RKO (cell line): ENCODE measurements around the gene EXT2.

Source experiments
- DNase-seq: peaks from one replicate; pipeline ENCODE4 v3.0.0-alpha.2; 2016; ENCODE audit warnings: low spot score

EXT2 gene

DNA sequence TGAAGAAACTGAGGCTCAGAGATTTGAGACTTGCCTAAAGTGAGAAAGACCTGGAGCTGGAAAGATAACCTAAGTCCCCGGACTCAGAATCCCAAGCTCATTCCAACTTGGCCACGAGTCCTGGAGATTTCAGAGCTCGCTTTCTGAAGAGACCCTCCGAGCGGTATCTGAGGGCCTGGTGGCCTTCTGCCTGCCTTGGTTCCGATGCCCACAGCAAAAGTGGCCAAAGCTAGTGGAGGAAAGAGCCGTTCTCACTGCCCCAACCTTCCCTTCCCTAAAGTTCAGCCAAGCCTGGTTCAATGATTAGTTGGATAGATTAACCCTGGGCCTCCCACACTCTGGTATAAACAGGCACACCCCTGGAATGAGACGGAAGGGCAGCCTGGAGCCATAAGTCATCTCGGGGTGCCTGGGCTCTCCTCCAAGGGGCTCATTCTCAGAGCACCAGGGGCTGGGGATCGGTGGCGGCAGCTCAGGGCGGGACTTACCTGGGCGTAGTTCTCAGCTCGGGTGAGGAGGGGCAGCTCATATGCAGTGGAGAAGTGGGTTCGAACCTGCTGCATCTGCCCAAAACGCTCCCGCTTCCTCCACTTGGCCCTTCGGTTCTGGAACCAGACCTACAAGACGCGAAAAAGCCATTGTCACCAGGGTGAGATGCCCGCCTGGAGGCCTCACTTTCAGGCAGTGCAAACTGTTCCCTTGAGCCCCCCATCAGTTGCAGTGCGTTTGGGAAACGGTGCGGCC, 171.7 kb downstream of the EXT2 start:
- DNase-seq, result no peak

DNA sequence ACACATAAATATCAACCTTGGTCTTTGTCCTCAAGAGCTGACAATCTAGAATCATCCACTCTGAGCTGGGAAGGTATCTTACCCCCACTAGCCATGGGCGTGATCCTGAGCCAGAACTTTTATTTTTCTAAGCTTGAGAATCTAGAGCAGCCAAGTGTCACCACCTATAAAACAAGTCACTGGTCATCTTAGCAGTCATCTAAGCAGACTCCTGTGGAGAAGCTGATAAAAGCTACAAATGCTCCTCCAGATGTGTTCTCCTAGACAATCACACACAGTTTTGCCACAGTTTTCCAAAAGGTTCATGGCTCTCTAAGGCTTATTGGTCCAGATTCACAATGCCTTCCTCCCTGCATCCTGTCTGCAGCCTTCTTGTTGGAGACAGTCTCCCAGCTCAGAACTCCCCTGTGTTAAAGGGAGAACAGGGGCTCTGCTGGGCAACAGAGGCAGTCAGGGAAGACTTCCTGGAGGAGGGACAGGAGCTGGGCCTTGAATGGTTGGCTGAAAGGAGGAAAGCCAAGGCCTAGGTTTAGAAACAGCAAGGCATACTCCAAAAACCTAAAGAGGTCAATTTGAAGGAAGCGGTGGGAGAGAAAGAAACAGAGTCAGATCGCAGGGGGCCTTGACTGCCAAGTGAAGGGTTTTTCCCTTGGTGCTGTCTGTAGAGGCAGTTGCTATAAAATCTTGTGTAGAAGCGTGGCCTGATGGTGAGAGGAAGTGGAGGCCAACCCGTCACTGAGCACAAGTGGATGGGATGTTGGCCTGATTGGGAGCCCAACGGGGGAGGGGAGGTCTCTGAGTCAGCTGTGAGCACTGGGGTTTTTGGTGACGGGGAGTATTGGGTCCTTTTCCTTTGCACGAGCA, 172.5 kb downstream of the EXT2 start:
- DNase-seq, result no peak

DNA sequence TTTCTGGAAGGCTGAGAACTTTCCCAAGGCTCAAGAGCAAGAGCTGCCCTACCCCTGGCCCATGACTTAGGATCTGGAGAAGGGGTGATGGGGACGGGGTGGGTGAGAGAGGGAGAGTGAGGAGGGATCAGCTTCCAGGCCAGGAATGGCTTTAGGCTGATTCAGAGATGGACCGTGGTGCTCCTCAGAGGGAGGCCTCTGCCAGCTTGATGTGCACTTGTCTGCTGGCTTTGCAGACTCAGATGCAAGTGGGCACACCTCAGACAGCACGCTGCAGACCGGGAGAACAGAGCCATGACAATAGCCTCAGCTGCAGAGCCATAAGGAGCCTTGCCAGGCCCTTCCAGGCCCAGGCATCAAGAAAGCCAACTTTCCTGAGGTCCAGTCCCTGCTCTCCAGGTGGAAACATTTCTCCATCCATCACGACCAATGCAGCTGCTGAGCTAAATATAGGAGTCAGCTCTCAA, 173.2 kb downstream of the EXT2 start:
- no peak for DNase-seq

DNA sequence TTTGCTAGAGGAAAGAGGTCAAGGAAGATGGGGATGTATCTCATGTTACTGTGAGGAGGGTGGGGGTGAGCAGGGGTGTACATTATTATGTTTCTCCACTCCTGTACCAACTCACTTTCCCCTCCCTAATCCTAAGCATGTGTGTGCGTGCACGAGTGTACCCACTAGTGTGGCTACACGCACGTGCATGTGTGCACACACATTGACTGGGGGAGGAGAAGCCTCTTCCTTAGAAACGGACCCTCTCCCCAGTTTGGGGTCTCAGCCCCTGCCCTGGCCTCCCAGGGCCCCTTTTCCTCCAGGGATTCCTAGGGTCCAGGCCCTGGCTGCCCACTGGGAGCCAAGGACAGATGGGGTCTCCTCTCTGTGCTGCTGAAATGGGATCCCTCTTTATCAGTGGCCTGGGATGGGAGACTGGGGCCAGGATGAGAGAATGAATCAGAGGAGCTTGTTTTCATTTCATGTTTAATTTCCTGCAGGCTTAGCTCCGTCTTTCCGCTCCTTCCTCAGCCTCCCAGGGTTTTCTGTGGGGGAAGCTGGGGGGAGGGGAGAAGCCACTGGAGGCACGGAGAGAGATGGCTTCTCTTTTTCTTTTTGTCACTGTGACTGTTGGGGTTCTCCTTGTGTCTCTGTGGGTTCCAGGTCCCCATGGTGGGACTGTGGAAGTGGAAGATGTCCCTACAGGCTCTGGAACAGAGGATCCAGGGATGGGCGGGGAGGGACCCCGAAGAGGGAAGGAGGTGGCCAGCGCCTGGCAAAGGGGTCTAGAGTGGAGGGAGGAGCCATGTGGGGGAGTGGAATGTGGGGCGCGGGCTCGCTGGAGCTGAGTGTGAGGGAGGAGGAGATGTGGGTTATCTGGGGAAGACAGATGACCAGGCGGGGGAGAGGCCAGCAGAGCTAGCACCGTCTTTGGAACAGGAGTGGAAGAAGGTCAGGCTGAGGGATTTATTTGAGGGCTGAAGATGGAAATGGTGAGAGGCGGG, 174.2 kb downstream of the EXT2 start:
- no peak for DNase-seq

DNA sequence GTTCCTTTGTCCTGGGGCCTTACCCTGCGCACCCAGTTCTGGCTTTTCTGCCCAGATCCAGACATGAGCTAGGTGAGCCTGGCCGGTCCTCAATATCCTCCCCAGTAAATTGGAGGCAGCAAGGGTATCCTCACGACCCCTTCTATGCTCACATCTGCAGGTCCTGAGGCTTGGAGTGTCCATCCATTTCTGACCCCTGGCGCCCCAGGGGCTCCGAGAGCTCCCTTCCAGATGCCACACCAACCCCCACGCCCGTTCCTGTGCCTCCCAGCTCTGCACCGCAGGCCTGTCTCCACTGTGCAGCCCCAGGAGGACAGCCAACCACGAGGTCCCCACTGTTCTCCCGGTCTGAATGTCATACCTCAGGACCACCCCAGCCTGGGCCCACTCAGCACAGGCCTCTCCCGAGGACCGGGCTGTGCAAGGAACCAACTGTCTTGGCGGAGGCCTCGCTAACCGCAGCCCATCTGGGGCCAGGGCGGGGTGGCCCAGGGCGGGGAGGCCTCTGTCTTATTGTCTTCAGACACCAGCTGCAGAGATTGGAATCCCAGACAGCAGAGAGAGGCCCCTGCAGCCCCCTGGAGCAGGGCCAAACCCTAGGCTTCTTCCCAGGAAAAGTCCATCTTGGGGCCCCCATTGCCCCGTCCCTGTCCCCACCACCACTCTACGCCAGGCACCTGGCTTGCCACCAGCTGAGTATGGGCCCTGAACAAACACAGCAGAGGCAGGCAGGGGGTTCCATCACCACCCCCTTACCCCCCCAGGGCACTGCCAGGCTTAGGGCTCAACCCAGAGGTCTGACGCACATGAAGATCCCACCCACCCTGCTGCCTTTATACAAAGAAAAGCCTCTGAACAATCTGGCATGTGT, 175.2 kb downstream of the EXT2 start:
- DNase-seq, result no peak

DNA sequence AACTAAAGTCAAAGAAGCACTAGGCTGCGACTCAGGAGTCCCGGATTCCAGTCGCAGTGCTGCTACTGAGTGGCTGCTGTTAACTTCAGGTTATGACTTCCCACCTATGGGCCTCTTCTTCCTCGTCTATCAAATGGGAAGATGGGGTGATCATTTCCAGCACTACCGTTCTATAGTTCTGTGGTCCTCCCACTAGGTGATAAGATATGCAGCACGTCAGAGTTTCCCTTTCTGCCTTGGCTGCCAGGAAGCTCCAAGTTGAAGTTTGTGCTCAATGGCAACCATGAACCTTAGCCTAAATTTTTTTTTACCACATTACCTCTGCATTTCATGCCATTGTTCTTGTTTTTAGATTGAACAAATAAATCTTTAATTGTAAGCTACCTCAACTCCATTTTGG, 175.8 kb downstream of the EXT2 start:
- DNase-seq, result no peak

DNA sequence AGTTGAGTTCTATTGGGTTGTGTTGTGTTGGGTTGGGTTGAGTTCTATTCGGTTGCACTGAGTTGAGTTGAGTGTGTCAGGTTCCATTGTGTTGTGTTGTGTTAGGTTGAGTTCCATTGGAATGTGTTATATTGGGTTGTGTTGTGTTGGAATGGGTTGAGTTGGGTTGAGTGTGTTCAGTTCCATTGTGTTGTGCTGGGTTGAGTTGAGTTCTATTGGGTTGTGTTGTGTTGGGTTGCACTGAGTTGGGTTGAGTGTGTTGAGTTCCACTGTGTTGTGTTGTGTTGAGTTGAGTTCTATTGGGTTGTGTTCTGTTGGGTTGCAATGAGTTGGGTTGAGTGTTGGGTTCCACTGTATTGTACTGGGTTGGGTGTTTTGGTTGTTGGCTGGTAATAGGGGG, 178.9 kb downstream of the EXT2 start:
- DNase-seq, result no peak

DNA sequence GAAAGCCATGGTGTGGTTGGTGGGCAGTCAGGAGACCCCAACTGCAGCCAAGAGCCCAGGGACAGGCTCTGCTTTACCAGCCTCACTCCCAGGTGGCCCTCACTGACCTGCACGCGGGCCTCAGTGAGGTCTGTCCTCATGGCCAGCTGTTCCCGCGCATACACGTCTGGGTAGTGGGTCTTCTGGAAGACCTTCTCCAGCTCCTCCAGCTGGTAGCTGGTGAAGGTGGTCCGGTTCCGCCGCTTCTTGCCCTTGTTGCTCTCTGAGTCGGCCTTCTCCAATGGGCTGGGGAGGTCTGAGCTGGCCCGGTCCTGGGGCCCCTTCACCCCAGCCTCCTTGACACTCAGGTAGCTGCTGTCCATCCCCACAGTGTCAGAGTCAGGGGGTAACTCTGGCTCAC, 179.8 kb downstream of the EXT2 start:
- DNase-seq, result no peak

DNA sequence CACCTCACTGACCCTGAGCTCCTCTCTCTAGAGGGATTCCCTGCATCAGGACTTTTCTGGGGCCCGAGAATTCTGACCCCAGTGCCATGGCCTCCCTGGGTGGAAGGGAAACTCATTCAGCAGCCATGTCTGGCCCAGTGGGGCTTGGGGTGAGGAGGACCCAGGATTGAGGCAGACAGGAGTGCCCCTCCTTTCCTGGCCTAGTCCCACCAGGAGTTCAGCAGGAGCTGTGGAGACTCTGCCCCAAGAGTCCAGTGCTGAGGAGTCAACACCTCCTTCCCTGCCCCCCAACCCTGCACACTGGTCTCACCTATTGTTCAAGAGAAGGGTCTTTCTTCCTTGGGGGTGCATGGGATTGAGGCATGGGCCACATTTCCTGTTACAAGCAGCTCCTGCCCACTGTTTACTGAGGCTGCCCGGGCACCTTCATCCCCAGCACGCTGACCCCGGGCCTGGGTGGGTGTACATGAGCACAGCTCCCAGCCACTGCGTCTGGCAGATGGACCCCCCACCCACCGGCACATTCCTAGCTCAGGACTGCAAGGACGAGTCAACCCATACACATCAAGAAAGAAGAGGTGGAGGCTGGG, 180.6 kb downstream of the EXT2 start:
- DNase-seq, result no peak

DNA sequence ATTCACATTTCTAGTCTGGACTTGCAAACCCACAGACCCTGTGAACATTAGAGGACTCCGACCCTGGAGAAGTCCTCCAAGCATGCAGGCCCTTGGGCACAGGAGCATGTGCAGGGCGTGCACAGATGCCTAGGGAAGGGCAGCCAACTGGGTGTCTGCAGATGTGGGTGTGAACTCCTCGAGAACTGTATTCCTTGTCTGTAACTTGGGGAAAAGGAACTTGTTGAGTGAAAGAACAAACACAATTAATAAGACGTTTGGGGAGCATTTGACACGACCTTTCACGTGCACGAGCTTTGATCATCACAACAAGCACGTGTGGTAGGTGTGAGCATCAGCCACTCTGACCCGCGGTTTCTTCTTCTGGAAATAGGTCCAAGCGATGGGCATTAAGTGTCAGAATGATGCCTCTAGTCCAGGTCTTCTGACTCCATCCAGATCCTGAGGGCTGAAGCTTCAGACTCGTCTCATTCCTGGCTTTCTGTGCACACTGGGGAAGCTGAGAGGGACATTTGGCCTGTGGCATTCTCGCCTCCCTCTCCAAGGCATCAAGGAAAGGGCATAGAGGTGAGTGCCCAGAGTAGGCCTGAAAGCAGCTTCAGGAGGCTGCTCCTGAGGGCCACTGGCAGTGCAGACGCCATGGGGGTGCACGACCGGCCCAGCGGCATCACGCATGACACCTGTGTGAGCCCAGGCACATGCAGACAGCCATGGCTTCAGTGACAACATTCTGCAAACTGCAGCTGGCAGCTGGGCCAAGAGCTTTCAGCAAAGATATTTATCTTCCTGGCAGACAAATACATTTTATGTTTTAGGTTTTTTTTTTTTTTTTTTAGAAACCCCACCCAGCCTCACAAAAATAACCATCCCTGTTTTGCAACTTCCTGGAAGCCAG, 182.0 kb downstream of the EXT2 start:
- no peak for DNase-seq

DNA sequence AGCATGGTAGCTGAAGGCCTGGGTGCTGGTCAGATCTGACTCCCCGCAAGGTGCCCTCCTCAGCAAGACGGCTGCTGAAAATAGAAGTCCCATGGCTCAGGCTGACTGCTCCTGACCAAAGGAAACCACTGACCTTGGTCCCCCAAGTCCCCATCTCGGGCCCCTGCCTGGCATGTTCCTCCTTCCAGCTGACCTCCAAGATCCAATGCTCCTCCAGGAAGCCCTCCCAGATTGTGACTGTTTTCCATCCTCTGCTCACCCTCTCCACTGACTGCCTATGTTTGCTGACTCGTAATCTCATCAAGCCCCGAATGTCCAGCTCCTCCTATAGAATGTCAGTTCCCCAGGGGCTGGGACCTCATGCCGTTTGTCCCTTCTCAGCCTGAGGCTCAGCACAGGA, 184.0 kb downstream of the EXT2 start:
- DNase-seq, result no peak

DNA sequence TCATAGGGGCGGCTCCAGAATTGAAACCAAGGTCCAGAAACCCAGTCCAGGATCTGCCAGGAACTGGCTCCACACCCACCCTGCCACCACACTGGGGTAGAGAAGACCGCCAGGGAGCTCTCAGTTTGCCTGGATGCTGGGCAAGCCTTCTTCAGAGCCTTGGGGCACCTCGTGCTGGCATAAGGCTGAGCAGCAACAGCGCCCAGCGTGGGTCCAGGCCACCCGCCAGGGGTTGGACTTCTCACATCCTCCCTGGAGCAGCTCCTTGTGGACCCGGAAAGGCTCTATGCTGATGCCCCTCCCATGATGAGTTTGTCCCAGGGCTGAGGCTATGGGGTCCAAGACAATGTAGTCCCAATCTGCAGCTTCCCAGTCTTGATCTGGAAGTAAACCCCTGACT, 184.8 kb downstream of the EXT2 start:
- DNase-seq, result no peak

DNA sequence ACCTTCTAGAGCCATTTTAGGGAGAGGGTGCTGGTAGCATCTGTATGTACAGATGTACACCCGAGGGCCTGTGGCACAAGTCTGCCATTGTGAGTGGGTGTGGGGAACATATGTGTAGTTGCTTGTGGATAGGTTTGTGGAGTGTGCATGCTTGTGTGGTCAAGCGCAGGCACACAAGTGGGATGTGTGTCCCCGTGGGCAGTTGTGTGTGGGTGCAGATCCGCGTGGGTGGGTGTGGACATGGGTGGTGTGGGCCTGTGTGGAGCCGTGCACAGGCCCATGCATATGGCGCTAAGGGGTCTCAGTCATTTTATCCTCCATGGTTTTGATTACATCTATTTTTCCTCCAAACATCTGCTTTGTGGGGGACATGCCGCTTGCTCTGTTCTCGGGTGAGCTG, 185.7 kb downstream of the EXT2 start:
- DNase-seq, result no peak

DNA sequence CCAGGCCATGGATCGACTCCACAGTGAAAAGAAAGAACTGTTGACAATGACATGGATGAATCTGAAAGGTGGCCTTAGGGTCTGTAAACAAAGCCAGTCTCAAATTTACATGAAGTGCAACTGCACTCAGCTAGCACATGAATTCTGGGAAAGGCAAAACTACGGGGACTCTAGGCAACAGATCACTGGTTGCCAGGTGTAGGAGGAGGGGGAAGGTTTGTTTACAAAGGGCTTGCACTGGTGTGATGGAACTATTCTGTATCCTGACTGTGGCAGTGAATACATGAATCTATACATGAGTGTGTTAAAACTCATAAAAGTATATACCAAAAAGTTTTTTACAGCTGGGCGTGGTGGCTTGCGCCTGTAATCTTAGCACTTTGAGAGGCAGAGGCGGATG, 187.1 kb downstream of the EXT2 start:
- DNase-seq, result no peak

DNA sequence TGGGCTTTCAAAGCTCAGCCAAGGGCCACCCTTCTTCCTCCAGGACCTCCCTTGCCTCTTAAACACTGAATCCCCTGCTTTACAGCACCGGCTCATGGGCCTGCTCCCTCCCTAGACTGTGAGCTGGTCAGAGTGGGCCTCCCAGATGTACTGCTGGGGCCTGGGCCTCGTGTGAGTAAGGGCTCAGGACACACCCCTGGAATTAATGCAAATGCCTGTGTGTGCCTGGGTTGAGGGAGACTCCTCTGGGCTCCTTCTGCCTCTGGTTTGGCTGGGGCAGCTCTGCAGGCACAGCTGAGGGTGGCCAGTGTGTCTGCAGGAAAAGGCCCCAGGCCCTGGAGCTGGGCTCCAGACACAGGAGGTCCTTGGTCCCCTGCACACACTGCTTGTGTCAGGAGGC, 190.3 kb downstream of the EXT2 start:
- DNase-seq, result no peak

DNA sequence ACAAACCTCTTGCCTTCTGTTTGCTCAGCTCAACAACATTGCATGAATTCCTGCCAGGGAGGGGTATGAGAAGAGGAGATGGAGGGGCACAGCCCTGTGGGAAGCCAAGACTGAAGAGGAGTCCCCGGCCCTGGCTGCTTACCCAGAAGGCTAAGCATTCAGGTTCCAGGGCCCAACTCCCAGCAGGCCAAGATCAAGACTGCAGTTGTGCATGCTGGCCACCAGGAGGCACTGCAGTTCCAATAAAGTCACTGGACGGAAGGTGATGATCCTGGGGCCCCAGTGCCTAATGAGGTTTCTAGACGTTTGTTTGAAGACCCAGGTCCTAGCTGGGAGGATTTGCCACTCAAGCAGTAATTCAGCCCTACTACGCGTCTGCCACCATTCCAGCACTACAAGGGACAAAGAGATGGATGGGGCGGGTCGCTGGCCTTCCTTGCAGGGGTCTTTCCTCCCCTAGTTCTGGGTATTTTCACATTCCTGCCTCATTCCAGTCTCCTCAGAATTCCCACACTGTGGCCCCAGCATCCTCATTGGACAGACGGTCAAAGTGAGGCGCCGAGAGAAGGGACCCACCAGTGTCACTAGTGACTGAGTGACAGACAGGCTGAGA, 190.9 kb downstream of the EXT2 start:
- peak; percentile 38 for DNase-seq

DNA sequence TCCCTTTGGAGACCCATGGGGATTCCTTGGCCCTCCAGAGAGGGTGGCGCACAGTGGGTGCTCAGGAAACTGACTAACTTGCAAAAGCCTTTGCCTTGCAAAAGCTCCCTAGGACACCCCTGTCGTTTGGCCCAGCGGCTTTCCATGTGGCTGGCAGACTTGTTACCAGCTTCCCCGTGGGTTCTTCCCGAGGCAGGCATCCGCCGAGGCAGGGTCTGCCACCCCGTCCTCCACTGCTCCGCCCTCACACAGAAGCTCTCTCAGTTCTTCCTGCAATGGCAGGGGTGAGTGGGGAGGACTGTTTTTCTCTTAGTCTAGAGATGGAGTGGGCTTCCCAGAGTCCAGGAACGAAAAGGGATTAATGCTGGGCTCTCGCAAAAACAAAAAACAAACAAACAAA, 191.4 kb downstream of the EXT2 start:
- no peak for DNase-seq

DNA sequence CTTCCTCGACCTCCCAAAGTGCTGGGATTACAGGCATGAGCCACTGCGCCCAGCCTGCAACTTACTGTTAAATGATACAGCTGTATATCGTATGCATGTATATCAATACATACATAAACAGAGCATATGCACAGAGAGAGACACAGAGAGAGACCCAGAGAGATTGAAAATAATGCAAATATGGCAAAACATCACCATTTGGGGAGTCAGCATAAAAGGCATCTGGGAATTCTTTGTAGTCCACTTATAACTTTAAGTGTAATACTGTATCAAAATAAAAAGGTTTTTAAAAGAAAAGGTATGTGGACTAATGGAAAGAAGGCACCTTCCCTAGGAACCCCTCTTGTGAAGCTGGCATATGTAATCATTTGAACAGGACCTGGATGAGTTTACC, 192.7 kb downstream of the EXT2 start:
- DNase-seq, result no peak

DNA sequence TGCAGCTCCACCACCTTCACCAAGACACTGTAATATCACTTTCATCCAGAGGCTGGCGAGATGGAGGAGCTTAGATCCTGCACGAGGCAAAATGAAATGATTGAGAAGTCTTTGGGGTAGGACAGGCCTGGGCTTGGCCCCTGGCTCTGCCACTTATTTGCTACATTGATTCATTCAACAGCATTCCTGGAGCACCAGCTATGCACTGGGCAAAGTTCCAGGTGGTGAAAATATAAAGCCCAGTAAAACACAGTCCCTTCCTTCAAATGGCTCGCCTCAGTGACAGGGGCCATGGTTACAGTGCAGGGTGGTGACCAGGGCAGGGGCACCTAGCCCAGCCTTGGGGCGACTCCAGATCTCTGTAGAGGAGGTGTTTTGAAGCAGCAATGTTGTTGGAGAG, 194.7 kb downstream of the EXT2 start:
- DNase-seq, result no peak
